PC-3 (cell line): ENCODE results near the gene MSH3.
"Not testable (repeated sequence)": the region's sequence is repeated elsewhere in the genome, so short reads cannot be mapped to it uniquely, and the experiment has no call there.

ENCODE experiments used
- CTCF ChIP-seq: fragments of 300-600 bp; sonication (generic); conservative IDR thresholded peaks from 2 replicates; pipeline ENCODE4 v1.5.1; 2017; ENCODE audit warnings: antibody characterized with exemption, low read depth, mild to moderate bottlenecking, low read length
- EZH2 ChIP-seq: fragments of 300-600 bp; sonication (generic); IDR thresholded peaks from one replicate; pipeline ENCODE4 v1.6.1; 2017; ENCODE audit warnings: antibody characterized with exemption, mild to moderate bottlenecking, low read length; ENCODE audit not compliant: unreplicated experiment

- TF ChIP-seq EZH2, CTCF: not testable (repeated sequence)
Measured at GRCh38 chr5:80740488-80740887, 86.0 kb downstream of the MSH3 start.
